MV-4-11 (cell line): ENCODE results near the gene YEATS4.

Source experiments
- DNase-seq: peaks from one replicate; lab custom pipeline; 2025; lab: John Stamatoyannopoulos, UW

The YEATS4 gene

DNA sequence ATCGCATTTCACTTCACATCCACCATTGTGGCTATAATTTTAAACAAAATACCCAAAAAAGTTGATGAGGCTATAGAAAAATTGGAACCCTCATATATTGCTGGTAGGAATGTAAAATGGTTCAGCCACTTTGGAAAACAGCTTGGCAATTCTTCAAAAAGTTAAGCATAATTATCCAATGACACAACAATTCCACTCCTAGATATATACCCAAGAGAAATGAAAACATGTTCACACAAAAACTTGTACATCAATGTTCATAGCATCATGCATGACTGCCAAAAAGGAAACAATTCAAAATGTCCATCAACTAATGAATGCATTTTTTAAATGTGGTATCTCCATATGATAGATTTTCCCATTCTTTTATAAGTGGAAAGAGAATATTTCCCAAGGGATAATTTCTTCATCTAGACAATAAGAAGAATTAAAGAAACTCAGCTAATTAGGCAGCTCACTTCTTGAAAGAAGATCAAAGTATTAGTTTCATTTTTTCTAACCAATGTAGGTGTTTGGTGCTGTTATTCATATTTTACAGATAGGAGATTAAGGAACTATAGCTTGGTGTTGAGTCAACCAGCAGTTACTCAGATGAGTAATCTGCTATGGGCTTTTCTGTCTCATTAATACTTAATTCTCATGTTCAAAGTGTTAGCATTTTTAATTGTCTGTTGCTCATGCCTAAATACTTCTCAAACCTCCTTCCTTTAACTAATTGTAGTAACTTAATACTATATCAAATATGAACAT lies 32.8 kb downstream of the YEATS4 start:
- DNase-seq: peak; percentile 7

GRCh38 chr12:69396041-69396440 lies 36.5 kb downstream of the YEATS4 start:
- DNase-seq: no peak

DNA sequence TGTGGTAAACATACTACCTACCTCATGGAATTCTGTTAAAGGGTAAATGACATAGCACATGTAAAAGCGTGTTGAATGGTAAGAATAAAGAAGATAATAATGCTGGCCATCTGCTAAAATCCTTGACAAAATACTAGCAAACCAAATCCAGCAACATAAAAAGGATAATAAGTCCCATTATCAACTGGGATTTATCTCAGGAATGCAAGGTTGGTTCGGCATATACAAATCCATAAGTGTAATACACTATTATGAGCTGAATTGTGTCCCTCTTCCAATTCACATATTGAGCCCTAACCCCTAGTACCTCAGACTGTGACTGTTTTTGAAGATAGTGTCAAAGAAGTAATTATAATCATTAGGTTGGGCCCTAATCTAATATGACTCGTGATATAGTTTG lies 37.4 kb downstream of the YEATS4 start:
- no peak for DNase-seq

GRCh38 chr12:69397978-69398377 lies 38.4 kb downstream of the YEATS4 start:
- DNase-seq: no peak

DNA sequence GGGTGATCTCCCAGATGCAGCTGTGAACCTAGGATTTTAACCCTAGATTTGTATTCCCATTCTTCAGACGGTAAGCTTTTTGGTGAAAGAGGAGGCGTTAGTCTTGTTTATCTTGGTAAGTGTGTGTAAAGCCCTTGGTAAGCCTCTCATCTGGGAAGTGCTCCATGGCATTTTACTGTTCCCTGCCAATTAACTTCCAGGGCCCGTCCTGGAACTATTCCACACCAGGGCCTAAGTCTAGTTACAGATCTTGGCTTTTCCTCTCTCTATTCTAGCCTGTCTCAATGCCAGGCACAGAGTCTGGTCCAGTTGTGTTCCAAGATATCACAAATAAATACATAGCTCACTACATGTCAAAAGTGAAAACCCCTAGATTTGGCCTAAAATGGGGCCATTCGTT lies 42.4 kb downstream of the YEATS4 start:
- DNase-seq: no peak

DNA sequence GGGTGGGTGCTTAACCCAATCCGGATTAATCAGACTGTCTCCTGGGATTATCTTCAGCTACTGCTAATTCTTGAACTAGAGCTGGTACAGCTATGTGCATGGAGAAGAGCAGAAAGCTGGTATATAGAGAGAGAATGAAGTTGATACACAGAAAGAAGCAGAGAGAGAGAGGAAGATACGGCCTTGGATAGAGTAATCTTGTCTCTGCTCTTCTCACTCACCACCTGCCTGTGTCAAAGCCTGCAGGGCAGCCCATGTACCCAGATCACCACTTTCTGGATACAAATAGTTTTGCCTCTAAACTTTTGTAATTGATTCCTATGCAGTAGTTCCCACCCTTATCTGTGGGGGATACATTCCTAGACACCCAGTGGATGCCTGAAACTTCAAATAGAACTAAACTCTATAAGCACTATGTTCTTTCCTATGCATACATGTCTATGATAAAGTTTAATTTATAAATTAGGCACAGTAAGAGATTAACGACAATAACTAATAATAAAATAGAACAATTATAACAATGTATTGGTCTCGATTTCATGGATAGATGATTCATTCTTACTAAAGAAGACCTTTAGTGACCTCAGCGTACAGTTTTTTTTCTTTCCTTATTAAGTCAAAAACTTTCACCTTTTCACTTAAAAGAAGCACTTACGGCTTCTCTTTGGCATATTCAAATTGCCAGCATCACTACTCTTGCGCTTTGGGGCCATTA lies 45.5 kb downstream of the YEATS4 start:
- no peak for DNase-seq

DNA sequence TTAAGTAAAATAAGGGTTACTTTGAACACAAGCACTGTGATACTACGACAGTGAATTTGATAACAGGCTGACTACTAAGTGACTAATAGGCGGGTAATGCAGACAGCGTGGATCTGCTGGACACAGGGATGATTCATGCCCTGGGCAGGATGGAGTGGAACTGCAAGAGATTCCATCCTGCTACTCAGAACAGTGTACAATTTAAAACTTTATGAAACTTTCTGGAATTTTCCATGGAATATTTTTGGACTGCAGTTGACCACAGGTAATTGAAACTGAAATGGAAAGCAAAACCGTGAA lies 46.0 kb downstream of the YEATS4 start:
- no peak for DNase-seq

- no peak for DNase-seq
These were observed 46.7 kb downstream of the YEATS4 start for GRCh38 chr12:69406217-69406616.

GRCh38 chr12:69410571-69410970 lies 51.0 kb downstream of the YEATS4 start:
- DNase-seq: no peak

- DNase-seq: no peak
These were observed 53.1 kb downstream of the YEATS4 start for GRCh38 chr12:69412655-69413054.

DNA sequence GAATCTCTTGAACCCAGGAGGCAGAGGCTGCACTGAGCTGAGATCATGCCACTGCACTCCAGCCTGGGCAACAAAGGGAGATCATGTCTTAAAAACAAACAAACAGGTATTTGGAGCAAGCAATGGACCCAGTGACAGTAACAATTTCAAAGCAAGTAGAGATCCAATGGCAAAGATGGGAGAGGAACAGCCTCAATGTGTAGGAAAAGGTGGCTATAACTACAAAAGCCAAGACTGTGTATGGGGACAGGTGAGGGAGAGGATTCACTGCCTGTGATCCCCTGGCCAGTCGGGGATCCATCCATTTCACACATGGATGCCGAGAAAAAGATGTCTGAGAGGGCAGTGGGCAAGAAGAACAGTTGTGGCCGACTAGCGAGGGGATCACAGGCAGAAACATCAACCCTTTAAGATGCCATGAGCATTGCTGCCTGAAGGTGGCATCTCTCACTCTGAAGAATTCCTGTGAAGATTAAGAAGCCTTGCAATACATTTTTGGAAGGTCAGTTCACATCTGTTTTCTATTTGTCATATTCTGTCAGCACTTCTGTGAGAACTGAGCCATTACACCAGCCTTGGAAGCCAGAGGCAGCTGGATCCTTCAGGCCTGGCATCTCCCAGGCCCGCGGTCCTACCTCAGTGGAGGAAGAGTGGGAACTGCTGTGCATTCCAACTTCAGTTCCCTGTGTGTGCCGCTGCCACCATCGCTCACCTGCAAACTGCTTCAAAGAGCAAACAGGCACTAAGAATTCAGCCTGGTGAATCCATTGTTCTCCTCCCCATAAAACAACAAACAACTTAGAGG lies 56.1 kb downstream of the YEATS4 start:
- peak; percentile 36 for DNase-seq

GRCh38 chr12:69417231-69417630 lies 57.7 kb downstream of the YEATS4 start:
- DNase-seq: no peak

GRCh38 chr12:69417741-69418167 lies 58.2 kb downstream of the YEATS4 start:
- DNase-seq: no peak

DNA sequence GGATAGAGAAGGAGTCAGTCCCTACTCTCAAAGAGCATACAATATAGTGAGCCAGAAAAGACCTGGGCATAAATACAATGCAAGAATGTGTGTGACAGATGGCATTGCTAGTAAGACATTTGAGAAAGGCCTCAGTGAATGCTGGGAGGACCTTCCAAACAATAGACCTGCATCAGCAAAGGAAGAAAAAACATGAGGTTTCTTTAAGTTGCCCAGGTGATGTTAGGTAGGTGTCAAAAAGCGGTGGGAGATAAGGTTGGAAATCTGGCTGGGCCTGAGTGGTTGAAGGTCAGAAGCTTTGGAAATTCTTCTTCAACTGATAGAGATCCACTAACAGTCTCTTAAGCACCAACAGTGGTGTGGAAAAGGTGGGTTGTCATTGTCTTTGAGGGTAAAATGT lies 60.2 kb downstream of the YEATS4 start:
- no peak for DNase-seq

GRCh38 chr12:69421548-69421947 lies 62.0 kb downstream of the YEATS4 start:
- no peak for DNase-seq

- DNase-seq: no peak
These were observed 63.7 kb downstream of the YEATS4 start for GRCh38 chr12:69423037-69423905.

DNA sequence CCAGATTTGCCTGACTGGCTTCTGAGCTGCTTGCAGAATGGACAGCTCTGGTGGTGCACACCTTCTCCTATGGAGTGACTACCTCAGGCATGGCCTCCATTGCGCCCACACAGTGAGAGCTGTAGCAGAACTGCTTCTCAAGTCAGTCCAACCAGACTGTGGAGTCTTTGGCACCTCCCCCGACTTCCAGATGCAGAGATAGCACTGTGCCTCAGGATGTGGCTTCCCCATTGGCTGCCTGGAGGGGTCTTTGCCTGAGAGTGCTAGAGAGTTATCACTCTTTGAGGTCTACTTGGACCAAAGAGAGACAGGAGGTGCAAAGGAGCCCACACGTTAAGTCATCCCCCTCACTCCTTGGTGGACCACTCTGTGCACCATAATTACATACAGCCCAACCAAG lies 65.9 kb downstream of the YEATS4 start:
- DNase-seq: no peak

DNA sequence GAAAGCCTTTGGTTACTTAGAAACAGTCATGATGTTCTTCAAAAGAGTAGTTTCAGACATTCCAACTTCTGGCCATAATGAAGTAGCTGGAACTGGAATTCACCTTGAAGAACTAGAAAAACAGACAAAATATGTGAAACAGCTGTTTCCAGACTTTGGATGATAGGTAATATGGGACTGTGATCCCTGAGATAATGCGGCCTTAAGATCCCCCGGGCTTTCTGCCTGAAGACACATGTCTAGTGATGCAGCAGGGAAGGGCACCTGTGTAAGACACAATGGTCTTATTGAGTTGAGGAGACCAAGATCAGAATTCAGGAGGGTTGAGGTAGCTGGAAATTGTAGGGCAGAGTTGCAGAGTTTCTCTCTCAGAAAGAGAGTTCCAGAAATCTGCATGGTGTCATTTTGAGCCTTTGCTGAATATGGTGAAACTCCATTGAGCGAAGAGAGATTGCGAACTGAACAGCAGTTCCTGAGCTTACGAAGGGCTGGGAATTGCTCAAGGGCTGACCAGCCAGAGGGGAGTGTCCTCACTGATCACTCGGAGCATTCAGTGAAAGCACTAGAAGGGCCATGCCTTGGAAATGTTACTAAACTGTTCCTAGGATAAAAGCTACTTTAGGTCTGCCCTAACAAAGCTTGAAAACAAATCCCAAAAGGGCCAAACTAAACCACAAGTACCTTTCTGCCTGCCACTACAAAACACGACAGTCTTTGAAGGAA lies 69.0 kb downstream of the YEATS4 start:
- no peak for DNase-seq

DNA sequence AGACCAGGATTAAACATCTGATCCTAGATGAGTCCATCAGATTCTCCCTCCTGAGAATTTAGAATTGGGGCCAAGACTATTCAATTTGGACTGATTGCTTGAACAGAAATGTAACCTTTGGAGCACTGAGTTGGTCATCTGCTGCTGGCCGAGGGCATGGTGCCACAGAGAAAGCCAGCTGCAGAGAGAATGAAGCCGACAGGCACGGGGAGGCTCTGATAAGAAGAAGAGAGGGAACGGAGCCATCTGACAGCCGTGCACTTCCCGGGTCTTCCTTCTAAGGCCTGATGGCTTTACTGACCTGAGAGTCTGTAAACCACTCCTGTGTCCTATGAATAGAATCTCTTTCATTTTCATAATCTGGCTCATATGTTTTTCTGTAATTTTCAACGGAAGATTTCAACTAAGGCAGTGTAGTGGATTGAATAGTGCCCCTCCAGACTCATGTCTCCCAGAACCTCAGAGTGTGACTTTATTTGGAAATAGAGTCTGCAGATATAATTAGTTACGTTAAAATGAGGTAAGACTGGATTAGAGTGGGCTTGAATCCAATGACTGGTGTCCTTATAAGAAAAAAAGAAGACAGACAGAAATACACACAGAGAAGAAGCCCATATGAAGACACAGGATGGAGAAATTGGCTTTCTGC lies 71.5 kb downstream of the YEATS4 start:
- no peak for DNase-seq

DNA sequence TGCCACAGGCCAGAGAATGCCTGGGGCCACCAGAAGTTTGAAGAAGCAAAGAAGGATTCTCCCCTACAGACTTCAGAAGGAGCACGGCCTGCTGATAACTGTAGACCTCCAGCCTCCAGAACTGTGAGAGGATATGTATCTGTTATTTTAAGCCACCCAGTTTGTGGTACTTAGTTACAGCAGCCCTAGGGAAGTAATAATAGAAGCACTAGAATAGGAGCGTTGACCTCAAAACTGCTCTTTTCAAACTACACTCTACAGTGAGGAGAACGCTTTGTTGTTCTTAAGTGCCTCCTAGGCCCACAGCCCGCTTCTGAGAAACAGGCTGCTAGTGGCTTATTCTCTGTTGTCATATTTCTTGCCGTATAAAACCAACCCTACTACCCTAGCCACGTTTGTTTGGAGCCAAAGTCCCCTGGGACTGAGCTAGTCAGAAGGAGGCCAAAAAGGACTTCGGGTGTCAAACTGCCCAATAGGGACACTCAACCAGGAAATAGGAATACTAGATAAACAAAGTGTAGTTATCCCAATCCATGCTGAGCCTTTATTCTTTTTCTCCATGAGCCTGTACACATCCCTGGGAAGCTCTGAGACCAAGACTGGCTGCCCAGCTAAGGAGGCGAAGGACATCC lies 72.2 kb downstream of the YEATS4 start:
- peak; percentile 23 for DNase-seq
